ENCODE data around the gene C19orf73. TPM values are rescaled to one million over a fixed set of nuclear protein-coding genes. Genes with fewer than 3 reads are reported as not detected.
A peak's percentile ranks its signal among the peaks of the same experiment; 100 is the strongest.

Gene C19orf73
- total RNA-seq, 1 donor from 2014 or later: 1.8 TPM

DNA sequence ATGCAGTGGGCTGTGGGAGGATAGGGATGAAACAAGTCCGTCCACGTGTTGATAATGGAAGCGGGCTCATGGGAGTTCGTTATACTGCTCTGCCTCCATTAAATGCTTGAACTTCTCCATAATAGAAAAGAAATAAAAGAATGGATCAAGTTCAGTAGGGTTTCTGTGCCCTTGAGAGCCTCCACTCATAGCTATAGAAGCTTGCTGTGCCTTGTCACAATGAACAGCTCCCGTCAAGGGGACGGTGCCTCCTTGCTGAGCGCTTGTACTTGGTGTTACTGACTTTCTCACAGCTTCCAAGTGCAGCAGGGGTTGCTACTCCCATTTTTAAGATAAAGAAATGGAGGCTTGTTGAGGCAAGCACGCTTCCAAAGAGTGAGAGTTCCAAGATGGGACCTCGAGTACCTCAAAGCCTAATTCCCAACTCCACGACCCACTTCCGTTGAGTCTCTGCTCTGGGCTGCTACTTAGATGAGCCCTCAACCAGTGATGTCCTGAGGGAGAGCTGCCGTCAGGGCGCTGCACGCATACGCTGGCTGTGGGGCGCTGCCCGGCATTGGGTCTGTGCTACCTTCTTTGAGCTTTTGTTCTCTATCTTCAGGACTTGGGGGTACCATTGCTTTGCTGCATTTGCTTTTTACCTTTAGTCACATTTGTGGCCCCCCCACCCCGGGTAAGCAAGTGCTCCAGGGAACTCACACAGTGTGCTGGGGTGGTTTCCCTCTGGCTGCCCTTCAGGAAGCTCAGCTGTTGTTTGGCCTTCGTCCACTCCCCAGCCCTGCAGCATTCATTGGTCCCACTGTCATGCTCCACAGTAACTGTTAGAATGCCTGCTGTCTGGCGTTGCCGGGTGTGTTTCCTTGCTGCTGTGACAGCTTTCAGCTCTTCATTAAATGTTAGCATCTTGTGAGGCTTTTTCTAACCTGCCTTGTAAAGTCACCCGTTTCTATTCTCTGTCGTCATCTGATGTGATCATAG lies 24.1 kb downstream of the C19orf73 start:
- no peak for DNase-seq (ENCODE audit: extremely low spot score, unreplicated experiment)
- no peak overlapping the region for H3K27ac Mint-ChIP-seq (ENCODE audit: unreplicated experiment)
- no peaks in the 10 kb centered on the region for H3K27me3 Mint-ChIP-seq (ENCODE audit: unreplicated experiment)

GRCh38 chr19:49092686-49093085 lies 26.3 kb downstream of the C19orf73 start:
- DNase-seq (ENCODE audit: extremely low spot score, unreplicated experiment): no peak
- Mint-ChIP-seq H3K9me3 (ENCODE audit: unreplicated experiment) (no peaks in the 10 kb centered on the region), H3K4me1 (ENCODE audit: unreplicated experiment) (peaks cover 10% of the 10 kb centered on the region), H3K27me3 (ENCODE audit: unreplicated experiment) (no peaks in the 10 kb centered on the region), H3K36me3 (ENCODE audit: unreplicated experiment) (peaks cover 40% of the 10 kb centered on the region), H3K27ac (ENCODE audit: unreplicated experiment) (no peak overlapping the region), H3K4me3 (ENCODE audit: unreplicated experiment) (no peak overlapping the region)
- TF ChIP-seq CTCF (IDR thresholded peaks at IDR 0.05): no peak

More for the DNA sequence above, 24.1 kb downstream of the C19orf73 start:
- Mint-ChIP-seq H3K4me1 (ENCODE audit: unreplicated experiment) (peaks cover 9% of the 10 kb centered on the region), H3K4me3 (ENCODE audit: unreplicated experiment) (no peak overlapping the region), H3K9me3 (ENCODE audit: unreplicated experiment) (no peaks in the 10 kb centered on the region), H3K36me3 (ENCODE audit: unreplicated experiment) (peaks cover 46% of the 10 kb centered on the region)
- no peak for TF ChIP-seq CTCF (IDR thresholded peaks at IDR 0.05)

GRCh38 chr19:49091391-49092038 lies 27.4 kb downstream of the C19orf73 start:
- no peak overlapping the region for H3K27ac Mint-ChIP-seq (ENCODE audit: unreplicated experiment)
- peaks cover 36% of the 10 kb centered on the region for H3K36me3 Mint-ChIP-seq (ENCODE audit: unreplicated experiment)
- no peak for DNase-seq (ENCODE audit: extremely low spot score, unreplicated experiment)
- no peak for TF ChIP-seq CTCF (IDR thresholded peaks at IDR 0.05)
- H3K9me3 Mint-ChIP-seq (ENCODE audit: unreplicated experiment): no peaks in the 10 kb centered on the region
- H3K27me3 Mint-ChIP-seq (ENCODE audit: unreplicated experiment): no peaks in the 10 kb centered on the region
- H3K4me3 Mint-ChIP-seq (ENCODE audit: unreplicated experiment): no peak overlapping the region
- peaks cover 14% of the 10 kb centered on the region for H3K4me1 Mint-ChIP-seq (ENCODE audit: unreplicated experiment)

- Mint-ChIP-seq H3K27ac (ENCODE audit: unreplicated experiment) (peak overlapping the region; percentile 92), H3K4me3 (ENCODE audit: unreplicated experiment) (peak overlapping the region; percentile 95), H3K27me3 (ENCODE audit: unreplicated experiment) (no peaks in the 10 kb centered on the region), H3K9me3 (ENCODE audit: unreplicated experiment) (no peaks in the 10 kb centered on the region), H3K36me3 (ENCODE audit: unreplicated experiment) (peaks cover 17% of the 10 kb centered on the region), H3K4me1 (ENCODE audit: unreplicated experiment) (peaks cover 27% of the 10 kb centered on the region)
- DNase-seq (ENCODE audit: extremely low spot score, unreplicated experiment): no peak
- TF ChIP-seq CTCF (IDR thresholded peaks at IDR 0.05): no peak
Measured at GRCh38 chr19:49086296-49086695, 32.6 kb downstream of the C19orf73 start.

GRCh38 chr19:49085868-49086232 lies 33.1 kb downstream of the C19orf73 start:
- Mint-ChIP-seq H3K4me1 (ENCODE audit: unreplicated experiment) (peaks cover 27% of the 10 kb centered on the region), H3K4me3 (ENCODE audit: unreplicated experiment) (peak overlapping the region; percentile 95), H3K9me3 (ENCODE audit: unreplicated experiment) (no peaks in the 10 kb centered on the region), H3K27ac (ENCODE audit: unreplicated experiment) (peak overlapping the region; percentile 92), H3K36me3 (ENCODE audit: unreplicated experiment) (peaks cover 14% of the 10 kb centered on the region), H3K27me3 (ENCODE audit: unreplicated experiment) (no peaks in the 10 kb centered on the region)
- no peak for TF ChIP-seq CTCF (IDR thresholded peaks at IDR 0.05)
- DNase-seq (ENCODE audit: extremely low spot score, unreplicated experiment): no peak
